Pons (tissue), 1 donor: ENCODE data around the gene SLC25A1.

Experiments used
- DNase-seq: peaks from one replicate; pipeline ENCODE4 v3.0.0-alpha.2; 2016; ENCODE audit warnings: low spot score

Gene SLC25A1

GRCh38 chr22:19180740-19181410 lies 2.3 kb upstream of the SLC25A1 start:
- DNase-seq = no peak

GRCh38 chr22:19180234-19180633 lies 1.7 kb upstream of the SLC25A1 start:
- no peak for DNase-seq

- peak; percentile 84 for DNase-seq
Observed at GRCh38 chr22:19179497-19180048, 1.0 kb upstream of the SLC25A1 start.

- DNase-seq = no peak
Observed at GRCh38 chr22:19178065-19178656, 375 bp downstream of the SLC25A1 start.

- DNase-seq = no peak
Observed at GRCh38 chr22:19177164-19178064, 1.1 kb downstream of the SLC25A1 start.

DNA sequence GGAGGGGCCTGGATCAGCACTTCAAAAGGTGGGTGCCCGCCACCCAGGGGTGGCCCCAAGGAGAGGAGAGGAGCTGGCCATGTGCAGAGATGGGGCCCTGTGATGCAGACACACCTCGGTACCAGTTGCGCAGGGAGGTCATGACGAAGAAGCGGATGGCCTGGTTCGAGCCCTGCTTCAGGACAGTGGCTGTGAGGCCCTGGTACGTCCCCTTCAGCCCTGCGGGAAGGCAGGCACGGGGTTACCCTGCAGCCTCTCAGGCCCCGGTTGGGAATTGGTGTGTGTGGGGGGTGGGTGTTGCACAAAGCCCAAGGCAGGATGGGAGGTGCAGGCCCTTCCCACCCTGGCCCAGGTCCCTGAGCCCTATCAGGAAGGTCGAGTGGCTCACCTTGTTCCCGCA lies 1.8 kb downstream of the SLC25A1 start:
- no peak for DNase-seq

- DNase-seq = no peak
Observed at GRCh38 chr22:19176175-19176643, 2.3 kb downstream of the SLC25A1 start.

- DNase-seq = no peak
Observed at GRCh38 chr22:19175602-19176174, 2.8 kb downstream of the SLC25A1 start.

DNA sequence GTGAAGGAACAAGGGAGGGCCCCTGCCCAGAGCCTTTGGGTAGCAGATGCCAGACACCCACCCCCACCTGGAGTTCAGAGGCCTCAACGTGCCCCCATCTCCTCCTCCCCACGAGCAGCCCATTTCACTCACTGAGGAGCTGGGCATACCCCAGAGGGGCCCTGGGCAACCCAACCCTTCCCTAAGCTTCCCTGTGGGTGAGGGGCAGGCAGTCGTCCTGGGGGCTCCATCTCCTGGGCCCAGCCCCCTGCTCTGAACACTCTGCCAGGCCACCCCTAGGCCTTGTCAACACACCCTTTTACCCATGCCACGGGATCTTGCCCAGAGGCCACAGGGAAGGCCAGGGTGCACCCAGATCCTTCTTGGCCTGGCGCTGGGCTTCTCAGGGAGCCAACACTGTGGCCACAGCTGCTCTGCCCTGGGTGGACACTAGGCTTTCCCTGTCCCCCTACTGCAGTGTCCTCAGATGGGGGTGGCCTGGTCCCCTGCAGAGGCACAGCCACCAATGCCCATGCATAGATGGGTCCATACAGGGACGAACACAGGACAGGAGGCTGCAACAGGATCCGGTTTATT lies 3.4 kb downstream of the SLC25A1 start:
- no peak for DNase-seq

GRCh38 chr22:19174106-19175025 lies 4.2 kb downstream of the SLC25A1 start:
- no peak for DNase-seq

DNA sequence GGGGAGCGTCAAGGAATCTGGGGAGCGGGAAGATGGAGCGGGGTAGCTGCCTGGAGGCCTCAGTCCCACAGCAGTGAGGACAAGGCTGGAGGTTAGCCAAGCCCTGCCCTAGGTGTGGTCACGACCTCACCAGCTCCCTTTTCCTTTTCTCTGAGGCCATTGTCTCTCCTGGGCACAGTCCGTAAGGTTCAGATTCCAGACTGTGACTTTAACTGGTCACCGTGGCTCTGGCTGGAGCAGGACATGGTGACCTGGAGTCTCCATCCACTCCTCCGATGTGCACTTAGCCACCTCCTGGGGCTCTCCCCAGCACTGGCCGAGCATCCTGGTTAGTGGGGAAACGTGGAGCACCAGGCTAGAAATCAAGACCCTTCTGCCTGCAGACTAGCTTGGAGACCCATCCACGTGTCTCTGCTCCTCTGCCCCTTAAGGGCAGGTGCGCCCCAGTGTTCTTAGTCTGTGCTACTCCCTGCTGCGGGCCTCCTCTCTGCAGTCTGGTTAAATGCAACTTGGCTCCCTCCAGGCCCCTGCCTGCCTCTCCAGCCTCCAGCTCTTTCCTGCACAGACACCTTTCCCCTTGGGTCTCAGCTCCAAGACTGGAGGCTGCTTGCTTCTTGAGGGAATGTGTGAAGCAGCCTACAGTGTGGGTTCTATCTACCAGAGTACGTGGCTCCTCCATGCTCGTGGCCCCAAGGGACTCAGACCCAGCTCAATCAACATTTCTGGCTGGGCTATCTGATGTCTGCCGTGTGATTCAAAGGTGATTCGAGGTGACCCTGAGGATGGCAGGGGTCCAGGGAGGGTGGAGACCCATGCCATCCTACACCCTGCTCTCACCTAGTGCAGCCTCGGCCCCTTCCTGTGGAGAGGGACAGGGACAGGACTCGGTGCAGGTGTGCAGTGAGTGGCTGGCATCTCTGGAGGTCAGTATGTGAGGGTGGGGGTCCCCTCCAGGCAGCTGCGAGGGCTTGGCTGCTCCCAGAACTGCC lies 5.2 kb downstream of the SLC25A1 start:
- DNase-seq = no peak

GRCh38 chr22:19172213-19173046 lies 6.1 kb downstream of the SLC25A1 start:
- DNase-seq = no peak

GRCh38 chr22:19169947-19170318 lies 8.6 kb downstream of the SLC25A1 start:
- no peak for DNase-seq

- DNase-seq = no peak
Observed at GRCh38 chr22:19169002-19169946, 9.3 kb downstream of the SLC25A1 start.

DNA sequence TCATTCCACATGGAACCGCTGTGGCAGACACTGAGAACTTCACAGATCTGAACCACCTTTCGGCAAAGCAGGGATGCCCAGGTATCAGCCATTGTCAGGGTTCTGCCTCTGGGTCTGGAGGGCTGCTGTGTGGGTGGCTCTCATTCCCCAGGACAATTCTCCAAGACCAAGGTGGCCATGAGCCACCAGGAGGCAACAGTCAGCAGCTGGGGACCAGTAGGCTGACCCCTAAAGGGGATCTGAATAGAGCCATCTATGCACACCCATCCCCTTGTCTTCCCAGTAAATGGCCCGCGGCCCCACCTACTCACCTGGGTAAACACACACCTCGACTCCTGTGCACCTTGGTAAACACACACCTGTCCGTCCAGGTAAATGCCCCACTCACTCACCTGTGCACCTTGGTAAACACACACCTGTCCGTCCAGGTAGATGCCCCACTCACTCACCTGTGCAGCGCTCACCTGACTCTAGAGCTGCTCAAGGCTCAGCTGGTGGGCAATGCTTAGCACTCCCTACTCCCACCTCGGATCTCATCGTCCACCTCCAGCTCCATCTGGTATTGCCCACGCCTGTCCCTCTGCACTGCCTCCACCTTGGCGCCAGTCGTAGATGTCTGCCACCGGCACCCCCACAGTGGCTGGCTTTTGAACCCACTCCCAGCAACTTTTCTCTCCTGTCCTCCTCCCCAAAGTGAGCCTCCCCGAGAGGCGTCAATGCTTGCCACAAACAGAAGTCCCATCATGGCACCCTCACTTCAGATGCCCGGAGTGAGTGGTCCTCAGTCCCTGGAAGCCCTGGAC lies 10.2 kb downstream of the SLC25A1 start:
- no peak for DNase-seq

DNA sequence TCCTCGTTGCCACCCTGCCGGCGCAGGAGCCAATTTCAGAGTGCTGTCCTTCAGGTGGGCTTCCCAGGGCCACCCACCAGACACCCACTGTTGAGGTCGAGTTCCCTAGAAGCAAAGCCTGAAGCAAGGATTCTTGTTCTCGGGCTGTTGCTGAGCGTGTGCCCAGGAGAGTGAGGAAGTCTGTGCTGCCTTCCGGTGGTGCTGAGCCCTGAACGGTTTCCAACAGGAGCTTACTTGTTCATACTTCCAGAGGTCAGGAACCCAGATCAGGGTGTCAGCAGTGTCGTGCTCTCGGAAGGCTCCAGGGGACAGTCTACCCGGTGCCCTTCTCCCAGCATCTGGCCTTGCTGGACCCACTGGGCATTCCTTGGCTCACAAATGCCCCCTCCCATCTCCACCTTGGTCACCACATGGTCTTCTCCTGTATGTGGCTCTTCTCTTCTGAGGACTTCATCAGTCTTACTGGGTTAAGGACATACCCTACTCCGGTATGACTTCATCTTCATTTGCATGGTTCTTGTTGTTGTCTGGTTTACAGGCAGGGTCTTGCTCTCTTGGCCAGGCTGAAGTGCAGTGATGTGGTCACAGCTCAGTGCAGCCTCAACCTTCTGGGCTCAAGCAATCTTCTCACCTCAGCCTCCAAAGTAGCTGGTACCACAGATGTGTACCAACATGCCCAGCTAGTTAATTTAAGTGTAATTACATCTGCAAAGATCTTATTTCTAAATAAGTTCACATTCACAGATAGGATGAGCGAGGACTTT lies 11.2 kb downstream of the SLC25A1 start:
- no peak for DNase-seq
